Astrocyte (in vitro differentiated cells and primary cell): Measurements from ENCODE around the gene ABCF1.
"Not testable (repeated sequence)": the region's sequence is repeated elsewhere in the genome, so short reads cannot be mapped to it uniquely, and the experiment has no call there.

Source experiments
- EZH2 ChIP-seq: IDR thresholded peaks from 2 replicates; pipeline ENCODE4 v1.6.1; 2012; ENCODE audit warnings: mild to moderate bottlenecking, low read length, inconsistent platforms; ENCODE audit not compliant: insufficient read depth
- TF ChIP-seq, protein P1 (sequence below): IDR thresholded peaks from 2 replicates; pipeline ENCODE4 v1.5.1; 2011; ENCODE audit warnings: low read depth, mild to moderate bottlenecking, inconsistent platforms, low read length, moderate library complexity; ENCODE audit not compliant: insufficient read depth

DNA sequence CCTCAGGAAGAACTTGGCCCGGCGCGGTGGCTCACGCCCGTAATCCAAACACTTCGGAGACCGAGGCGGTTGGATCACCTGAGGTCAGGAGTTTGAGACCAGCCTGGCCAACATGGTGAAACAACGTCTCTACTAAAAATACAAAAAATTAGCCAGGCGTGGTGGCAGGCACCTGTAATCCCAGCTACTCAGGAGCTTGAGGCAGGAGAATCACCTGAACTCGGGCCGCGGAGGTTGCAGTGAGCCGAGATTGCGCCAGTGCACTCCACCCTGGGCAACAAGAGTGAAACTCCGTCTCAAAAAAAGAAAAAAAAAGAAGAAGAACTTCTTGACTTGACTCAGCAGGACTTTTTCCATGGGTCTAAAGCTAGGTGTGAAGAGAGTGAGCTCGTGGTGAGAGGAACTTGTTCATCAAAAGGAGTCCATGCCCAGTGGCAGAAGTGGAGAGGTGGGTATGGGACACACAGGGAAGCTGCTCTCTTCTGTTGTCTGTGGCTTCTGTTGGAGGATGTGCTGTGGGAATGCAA lies 41.8 kb upstream of the ABCF1 start:
- TF ChIP-seq, protein P1, sequence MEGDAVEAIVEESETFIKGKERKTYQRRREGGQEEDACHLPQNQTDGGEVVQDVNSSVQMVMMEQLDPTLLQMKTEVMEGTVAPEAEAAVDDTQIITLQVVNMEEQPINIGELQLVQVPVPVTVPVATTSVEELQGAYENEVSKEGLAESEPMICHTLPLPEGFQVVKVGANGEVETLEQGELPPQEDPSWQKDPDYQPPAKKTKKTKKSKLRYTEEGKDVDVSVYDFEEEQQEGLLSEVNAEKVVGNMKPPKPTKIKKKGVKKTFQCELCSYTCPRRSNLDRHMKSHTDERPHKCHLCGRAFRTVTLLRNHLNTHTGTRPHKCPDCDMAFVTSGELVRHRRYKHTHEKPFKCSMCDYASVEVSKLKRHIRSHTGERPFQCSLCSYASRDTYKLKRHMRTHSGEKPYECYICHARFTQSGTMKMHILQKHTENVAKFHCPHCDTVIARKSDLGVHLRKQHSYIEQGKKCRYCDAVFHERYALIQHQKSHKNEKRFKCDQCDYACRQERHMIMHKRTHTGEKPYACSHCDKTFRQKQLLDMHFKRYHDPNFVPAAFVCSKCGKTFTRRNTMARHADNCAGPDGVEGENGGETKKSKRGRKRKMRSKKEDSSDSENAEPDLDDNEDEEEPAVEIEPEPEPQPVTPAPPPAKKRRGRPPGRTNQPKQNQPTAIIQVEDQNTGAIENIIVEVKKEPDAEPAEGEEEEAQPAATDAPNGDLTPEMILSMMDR = not testable (repeated sequence)
- not testable (repeated sequence) for TF ChIP-seq EZH2
